LNCaP clone FGC (cell line): Measurements from ENCODE around the gene SOX8.

Source experiments
- DNase-seq: peaks from one replicate; pipeline ENCODE4 v3.0.0-alpha.2; 2011; ENCODE audit warnings: low read depth
- H3K4me3 ChIP-seq: 2 replicates; pipeline ENCODE4 v1.5.1; 2011; ENCODE audit warnings: mild to moderate bottlenecking, low read depth, low read length, control low read depth
- CTCF ChIP-seq: IDR thresholded peaks from 2 replicates; pipeline ENCODE4 v1.5.1; 2012; ENCODE audit warnings: mild to moderate bottlenecking; ENCODE audit not compliant: control insufficient read depth, insufficient read depth; ENCODE audit errors: extremely low read depth

The SOX8 gene

DNA sequence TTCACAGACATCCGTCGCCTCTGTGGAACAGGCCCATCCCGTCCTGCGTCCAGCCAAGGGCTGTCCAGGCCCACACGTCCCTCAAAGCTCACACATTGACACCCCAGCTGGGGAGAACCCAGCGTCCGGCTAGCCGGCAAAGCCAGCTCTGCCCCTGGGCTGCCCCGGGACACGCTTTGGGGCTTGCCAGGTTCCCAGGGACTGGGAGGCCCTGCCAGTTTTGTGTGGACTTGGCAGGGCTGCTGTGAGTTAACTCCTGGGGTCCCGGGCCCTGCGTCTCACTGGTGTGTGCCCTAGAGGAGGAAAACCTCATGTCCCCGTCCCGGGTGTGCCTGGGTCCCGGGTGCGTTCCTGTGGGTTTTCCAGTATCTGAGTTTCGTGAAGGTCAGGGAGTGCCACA, 6.3 kb downstream of the SOX8 start:
- no peak for TF ChIP-seq CTCF
- H3K4me3 ChIP-seq, result no peak overlapping the region
- no peak for DNase-seq

GRCh38 chr16:988471-989353, 7.1 kb downstream of the SOX8 start:
- H3K4me3 ChIP-seq, result no peak overlapping the region
- no peak for TF ChIP-seq CTCF
- DNase-seq, result no peak

GRCh38 chr16:989354-989814, 7.8 kb downstream of the SOX8 start:
- no peak overlapping the region for H3K4me3 ChIP-seq
- TF ChIP-seq CTCF, result no peak
- no peak for DNase-seq

DNA sequence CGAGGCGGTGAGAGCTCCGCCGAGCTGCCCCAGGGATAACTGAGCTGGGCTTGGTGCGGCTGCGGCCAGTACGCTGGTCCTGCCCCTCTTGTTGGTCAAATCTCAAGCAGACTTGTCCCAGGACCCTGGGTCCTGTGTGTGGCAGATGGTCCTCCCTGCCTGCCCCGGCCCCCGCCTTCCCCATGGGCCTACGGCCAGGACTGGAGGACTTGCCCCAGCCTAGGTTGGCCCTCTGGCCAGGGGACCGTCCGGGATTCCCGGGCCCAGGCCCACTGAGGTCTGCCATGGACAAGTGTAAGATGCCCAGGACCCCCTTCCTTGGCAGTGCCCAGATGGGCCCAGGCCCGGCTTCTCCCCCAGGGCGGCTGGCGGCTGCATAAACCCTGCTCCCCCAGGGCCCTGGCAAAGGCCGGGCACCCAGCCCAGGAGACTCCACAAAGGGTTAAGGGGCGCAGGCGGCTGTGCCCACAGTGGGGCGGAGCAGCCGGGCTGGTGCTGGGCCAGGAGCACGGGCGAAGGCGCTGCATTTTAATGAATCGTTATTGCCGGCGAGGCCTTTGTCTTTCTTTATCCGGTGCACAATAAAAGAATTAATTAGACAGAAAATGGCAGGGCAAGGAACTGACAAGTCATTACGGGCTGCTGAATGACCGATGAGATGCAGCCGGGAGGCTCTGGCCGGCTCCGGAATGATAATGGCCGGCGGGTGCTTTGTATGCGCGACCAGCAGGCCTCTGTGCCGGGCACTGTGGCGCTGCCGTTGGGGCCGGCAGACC, 9.1 kb downstream of the SOX8 start:
- TF ChIP-seq CTCF, result no peak
- no peak overlapping the region for H3K4me3 ChIP-seq
- DNase-seq, result no peak

GRCh38 chr16:991345-991744, 9.8 kb downstream of the SOX8 start:
- no peak for TF ChIP-seq CTCF
- no peak overlapping the region for H3K4me3 ChIP-seq
- DNase-seq, result no peak

DNA sequence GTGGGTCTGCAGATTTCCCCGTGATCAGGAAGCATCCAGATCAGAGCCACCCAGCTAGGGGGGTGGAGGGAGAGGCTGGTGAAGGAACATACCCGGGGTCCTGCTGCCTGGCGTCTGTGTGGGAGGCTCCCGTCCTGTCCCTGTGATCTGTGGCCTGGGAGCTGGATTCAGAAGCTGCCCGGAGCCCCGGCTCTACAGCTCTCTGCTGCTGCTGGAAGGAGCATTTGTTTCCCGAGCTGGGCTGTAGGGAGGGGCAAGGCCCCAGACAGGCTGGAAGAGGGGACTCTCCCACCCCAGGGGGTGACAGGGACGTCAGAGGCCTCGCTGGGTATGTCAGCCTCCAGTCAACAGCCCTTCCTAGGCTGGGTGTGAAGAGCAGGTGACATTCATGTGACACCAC, 10.2 kb downstream of the SOX8 start:
- no peak overlapping the region for H3K4me3 ChIP-seq
- DNase-seq, result no peak
- TF ChIP-seq CTCF, result no peak
